Liver (tissue), 9 donors: ENCODE data around the gene UQCR11. TPM values are rescaled to one million over a fixed set of nuclear protein-coding genes. Genes with fewer than 3 reads are reported as not detected.

Source experiments
- DNase-seq: peaks from one replicate; pipeline ENCODE4 v3.0.0-alpha.2; 2017; ENCODE audit warnings: low spot score
- H3K27ac ChIP-seq, 2 donors: one replicate each; pipeline ENCODE4 v1.7.0; 2013; ENCODE audit warnings: inconsistent platforms in 2 of 2, low read length in 2 of 2, control low read depth in 1 of 2, low read depth in 1 of 2, mild to moderate bottlenecking in 1 of 2
- H3K27me3 ChIP-seq, 4 donors: one replicate each; pipeline versions ENCODE4 v1.6.1 to v1.7.0; 2013; ENCODE audit warnings: low read length in 3 of 4, inconsistent platforms in 1 of 4, mild to moderate bottlenecking in 1 of 4, moderate library complexity in 1 of 4; ENCODE audit not compliant: control insufficient read depth in 4 of 4, insufficient read depth in 4 of 4
- H3K36me3 ChIP-seq, 4 donors: one replicate each; pipeline versions ENCODE4 v1.6.1 to v1.7.0; 2013; ENCODE audit warnings: low read length in 3 of 4, mild to moderate bottlenecking in 3 of 4, low read depth in 1 of 4, moderate library complexity in 1 of 4; ENCODE audit not compliant: control insufficient read depth in 4 of 4, insufficient read depth in 3 of 4
- H3K4me1 ChIP-seq, 4 donors: one replicate each; pipeline versions ENCODE4 v1.6.1 to v1.7.0; 2013; ENCODE audit warnings: low read length in 3 of 4, mild to moderate bottlenecking in 3 of 4, moderate library complexity in 1 of 4; ENCODE audit not compliant: control insufficient read depth in 4 of 4, insufficient read depth in 4 of 4
- H3K4me3 ChIP-seq, 3 donors: one replicate each; pipeline versions ENCODE4 v1.6.1 to v1.7.0; 2013; ENCODE audit warnings: low read length in 3 of 3, control low read depth in 1 of 3, low read depth in 1 of 3, mild to moderate bottlenecking in 1 of 3
- H3K9ac ChIP-seq, 2 donors: one replicate each; pipeline ENCODE4 v1.7.0; 2013; ENCODE audit warnings: low read length in 2 of 2, mild to moderate bottlenecking in 2 of 2, moderate library complexity in 2 of 2, control low read depth in 1 of 2, low read depth in 1 of 2
- H3K9me3 ChIP-seq, 4 donors: one replicate each; pipeline versions ENCODE4 v1.6.1 to v1.7.0; 2013; ENCODE audit warnings: low read length in 3 of 4; ENCODE audit not compliant: control insufficient read depth in 4 of 4
- EGR1 ChIP-seq, 2 donors: IDR thresholded peaks; 2 replicates each; pipeline ENCODE4 v1.6.1; 2016 to 2018; ENCODE audit warnings: antibody characterized with exemption in 2 of 2, low read depth in 2 of 2
- FOXA2 ChIP-seq: IDR thresholded peaks from 2 replicates; pipeline ENCODE4 v1.6.1; 2016; ENCODE audit warnings: antibody characterized with exemption
- GABPA ChIP-seq, 2 donors: IDR thresholded peaks in 1 of 2; conservative IDR thresholded peaks in 1 of 2; 2 replicates each; pipeline ENCODE4 v1.6.1; 2016; ENCODE audit warnings: antibody characterized with exemption in 2 of 2, mild to moderate bottlenecking in 1 of 2, moderate library complexity in 1 of 2
- HNF4A ChIP-seq, 2 donors: conservative IDR thresholded peaks; 2 replicates each; pipeline ENCODE4 v1.6.1; 2016; ENCODE audit warnings: antibody characterized with exemption in 2 of 2, mild to moderate bottlenecking in 2 of 2
- HNF4G ChIP-seq: IDR thresholded peaks from 2 replicates; pipeline ENCODE4 v1.6.1; 2016; ENCODE audit warnings: antibody characterized with exemption
- NR2F2 ChIP-seq: IDR thresholded peaks from 2 replicates; pipeline ENCODE4 v1.6.1; 2016; ENCODE audit warnings: antibody characterized with exemption
- RXRA ChIP-seq, 2 donors: IDR thresholded peaks; 2 replicates each; pipeline ENCODE4 v1.6.1; 2017 to 2018; ENCODE audit warnings: antibody characterized with exemption in 2 of 2, mild to moderate bottlenecking in 1 of 2
- TAF1 ChIP-seq: conservative IDR thresholded peaks from 2 replicates; pipeline ENCODE4 v1.6.1; 2016; ENCODE audit warnings: antibody characterized with exemption, mild to moderate bottlenecking
- YY1 ChIP-seq: IDR thresholded peaks from 2 replicates; pipeline ENCODE4 v1.6.1; 2016; ENCODE audit warnings: antibody characterized with exemption, mild to moderate bottlenecking
- WGBS: extraction: QIAGEN DNeasy Blood & Tissue Kit; methylation state at CpG from one replicate; pipeline ENCODE4 v1.1.7; 2013; 5-methylcytosine and 5-hydroxymethylcytosine counted together
- polyA plus RNA-seq, 2 donors: library from polyadenylated mRNA; stranded (reverse) in 1 of 2; unstranded in 1 of 2; fragments of 200-250 nt in 1 of 2; fragments of >200 nt in 1 of 2; fragmentation: Nextera tagmentation in 1 of 2; extraction: Ambion mirVana in 1 of 2; gene quantifications; one replicate each; pipeline versions ENCODE4 v1.2.1 to v1.2.3, GENCODE V29; 2013 to 2015
- total RNA-seq, 2 donors: library from RNA; depleted of rRNA; stranded (reverse); fragments of >200 nt; gene quantifications; one replicate each; pipeline ENCODE4 v1.2.3, GENCODE V29; 2014
- TF ChIP-seq, protein P1 (sequence below): IDR thresholded peaks from 2 replicates; pipeline ENCODE4 v1.6.1; 2016; ENCODE audit warnings: antibody characterized with exemption
- TF ChIP-seq, protein P2 (sequence below): IDR thresholded peaks from 2 replicates; pipeline ENCODE4 v1.6.1; 2016; ENCODE audit warnings: antibody characterized with exemption
- TF ChIP-seq, protein P3 (sequence below): IDR thresholded peaks from 2 replicates; pipeline ENCODE4 v1.6.1; 2016; ENCODE audit warnings: antibody characterized with exemption, mild to moderate bottlenecking
- TF ChIP-seq, protein P4 (sequence below): fragments of 150-350 bp; IDR thresholded peaks from 2 replicates; pipeline ENCODE4 v1.5.1; 2017; ENCODE audit warnings: improper control_type of control experiment, low read depth, low read length; ENCODE audit not compliant: missing input control
- donor health status: healthy.
- donor health status: healthy.
- donor health status: healthy.
- donor health status: healthy.
- donor health status: healthy.

Gene UQCR11
- total and polyA plus RNA-seq, 4 donors = 23.8 to 862 (median 82.3) TPM

DNA sequence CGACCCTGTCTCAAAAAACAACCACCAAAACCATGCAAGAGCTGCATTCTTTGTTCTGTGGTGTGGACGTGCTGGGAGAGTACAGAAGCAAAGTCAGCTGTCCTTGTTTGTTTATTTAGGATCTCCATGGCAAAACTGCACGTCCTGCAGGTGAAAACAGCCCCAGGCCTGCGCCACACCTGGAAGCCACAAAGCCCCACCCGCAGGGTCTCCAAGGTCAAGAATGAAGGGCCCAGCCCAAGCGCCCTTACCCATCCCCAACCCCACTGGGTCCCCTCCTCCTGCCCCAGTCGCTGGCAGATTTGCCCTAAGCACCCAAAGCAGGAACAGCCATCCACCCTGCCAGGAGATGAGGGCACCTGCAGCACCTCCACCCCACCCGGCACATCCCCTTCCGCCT is 23.1 kb downstream of the UQCR11 start:
- Histone ChIP-seq H3K27ac (no peak overlapping the region), H3K36me3 (peaks cover 5 to 43% (median 12%) of the 10 kb centered on the region in 4 donors), H3K4me1 (peaks cover 0 to under 1% (median 0%) of the 10 kb centered on the region in 4 donors), H3K9ac (no peak overlapping the region), H3K4me3 (no peak overlapping the region), H3K27me3 (no peaks in the 10 kb centered on the region), H3K9me3 (no peaks in the 10 kb centered on the region)
- TF ChIP-seq HNF4G (no peak), GABPA (IDR thresholded peaks at IDR 0.05 in 1 of 2, conservative IDR thresholded peaks at IDR 0.05 in 1 of 2) (no peak), TAF1 (no peak), FOXA2 (no peak), YY1 (no peak), HNF4A (conservative IDR thresholded peaks at IDR 0.05) (no peak), EGR1 (IDR thresholded peaks at IDR 0.05; ENCODE audit: low read depth in 2 of 2) (no peak)
- TF ChIP-seq, protein P1, sequence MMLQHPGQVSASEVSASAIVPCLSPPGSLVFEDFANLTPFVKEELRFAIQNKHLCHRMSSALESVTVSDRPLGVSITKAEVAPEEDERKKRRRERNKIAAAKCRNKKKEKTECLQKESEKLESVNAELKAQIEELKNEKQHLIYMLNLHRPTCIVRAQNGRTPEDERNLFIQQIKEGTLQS = no peak
- TF ChIP-seq, protein P2, sequence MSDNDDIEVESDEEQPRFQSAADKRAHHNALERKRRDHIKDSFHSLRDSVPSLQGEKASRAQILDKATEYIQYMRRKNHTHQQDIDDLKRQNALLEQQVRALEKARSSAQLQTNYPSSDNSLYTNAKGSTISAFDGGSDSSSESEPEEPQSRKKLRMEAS = no peak
- TF ChIP-seq, protein P3, sequence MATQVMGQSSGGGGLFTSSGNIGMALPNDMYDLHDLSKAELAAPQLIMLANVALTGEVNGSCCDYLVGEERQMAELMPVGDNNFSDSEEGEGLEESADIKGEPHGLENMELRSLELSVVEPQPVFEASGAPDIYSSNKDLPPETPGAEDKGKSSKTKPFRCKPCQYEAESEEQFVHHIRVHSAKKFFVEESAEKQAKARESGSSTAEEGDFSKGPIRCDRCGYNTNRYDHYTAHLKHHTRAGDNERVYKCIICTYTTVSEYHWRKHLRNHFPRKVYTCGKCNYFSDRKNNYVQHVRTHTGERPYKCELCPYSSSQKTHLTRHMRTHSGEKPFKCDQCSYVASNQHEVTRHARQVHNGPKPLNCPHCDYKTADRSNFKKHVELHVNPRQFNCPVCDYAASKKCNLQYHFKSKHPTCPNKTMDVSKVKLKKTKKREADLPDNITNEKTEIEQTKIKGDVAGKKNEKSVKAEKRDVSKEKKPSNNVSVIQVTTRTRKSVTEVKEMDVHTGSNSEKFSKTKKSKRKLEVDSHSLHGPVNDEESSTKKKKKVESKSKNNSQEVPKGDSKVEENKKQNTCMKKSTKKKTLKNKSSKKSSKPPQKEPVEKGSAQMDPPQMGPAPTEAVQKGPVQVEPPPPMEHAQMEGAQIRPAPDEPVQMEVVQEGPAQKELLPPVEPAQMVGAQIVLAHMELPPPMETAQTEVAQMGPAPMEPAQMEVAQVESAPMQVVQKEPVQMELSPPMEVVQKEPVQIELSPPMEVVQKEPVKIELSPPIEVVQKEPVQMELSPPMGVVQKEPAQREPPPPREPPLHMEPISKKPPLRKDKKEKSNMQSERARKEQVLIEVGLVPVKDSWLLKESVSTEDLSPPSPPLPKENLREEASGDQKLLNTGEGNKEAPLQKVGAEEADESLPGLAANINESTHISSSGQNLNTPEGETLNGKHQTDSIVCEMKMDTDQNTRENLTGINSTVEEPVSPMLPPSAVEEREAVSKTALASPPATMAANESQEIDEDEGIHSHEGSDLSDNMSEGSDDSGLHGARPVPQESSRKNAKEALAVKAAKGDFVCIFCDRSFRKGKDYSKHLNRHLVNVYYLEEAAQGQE = no peak
- TF ChIP-seq, protein P4, sequence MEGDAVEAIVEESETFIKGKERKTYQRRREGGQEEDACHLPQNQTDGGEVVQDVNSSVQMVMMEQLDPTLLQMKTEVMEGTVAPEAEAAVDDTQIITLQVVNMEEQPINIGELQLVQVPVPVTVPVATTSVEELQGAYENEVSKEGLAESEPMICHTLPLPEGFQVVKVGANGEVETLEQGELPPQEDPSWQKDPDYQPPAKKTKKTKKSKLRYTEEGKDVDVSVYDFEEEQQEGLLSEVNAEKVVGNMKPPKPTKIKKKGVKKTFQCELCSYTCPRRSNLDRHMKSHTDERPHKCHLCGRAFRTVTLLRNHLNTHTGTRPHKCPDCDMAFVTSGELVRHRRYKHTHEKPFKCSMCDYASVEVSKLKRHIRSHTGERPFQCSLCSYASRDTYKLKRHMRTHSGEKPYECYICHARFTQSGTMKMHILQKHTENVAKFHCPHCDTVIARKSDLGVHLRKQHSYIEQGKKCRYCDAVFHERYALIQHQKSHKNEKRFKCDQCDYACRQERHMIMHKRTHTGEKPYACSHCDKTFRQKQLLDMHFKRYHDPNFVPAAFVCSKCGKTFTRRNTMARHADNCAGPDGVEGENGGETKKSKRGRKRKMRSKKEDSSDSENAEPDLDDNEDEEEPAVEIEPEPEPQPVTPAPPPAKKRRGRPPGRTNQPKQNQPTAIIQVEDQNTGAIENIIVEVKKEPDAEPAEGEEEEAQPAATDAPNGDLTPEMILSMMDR = no peak
- no peak for DNase-seq
- 78% methylated on average over 9 of the region's 9 CpGs for WGBS

DNA sequence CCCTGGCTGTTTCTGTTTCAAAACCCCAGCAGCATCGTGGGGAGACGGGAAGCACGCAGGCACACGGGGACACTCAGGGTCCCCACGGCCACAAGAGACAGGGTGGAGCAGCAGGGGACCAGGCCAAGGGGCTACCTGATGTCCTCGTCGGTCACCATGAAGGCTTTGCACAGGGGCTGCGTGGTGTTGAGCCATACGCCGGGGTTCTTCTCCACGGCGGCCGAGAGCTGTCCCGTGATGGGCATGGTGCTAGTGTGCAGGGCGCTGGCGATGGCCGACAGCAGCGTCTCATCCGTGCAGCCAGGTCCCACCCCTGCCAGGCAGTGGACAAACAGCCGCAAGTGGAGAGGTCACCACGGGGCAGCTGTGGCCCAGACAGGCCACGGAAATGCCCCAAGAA is 24.3 kb downstream of the UQCR11 start:
- TF ChIP-seq, protein P2 = no peak
- Histone ChIP-seq H3K9me3 (no peaks in the 10 kb centered on the region), H3K9ac (no peak overlapping the region), H3K4me3 (no peak overlapping the region), H3K27me3 (no peaks in the 10 kb centered on the region), H3K4me1 (no peaks in the 10 kb centered on the region), H3K27ac (no peak overlapping the region), H3K36me3 (peaks cover 5 to 46% (median 14%) of the 10 kb centered on the region in 4 donors)
- no peak for DNase-seq
- WGBS = 96% methylated on average over 22 of the region's 22 CpGs

DNA sequence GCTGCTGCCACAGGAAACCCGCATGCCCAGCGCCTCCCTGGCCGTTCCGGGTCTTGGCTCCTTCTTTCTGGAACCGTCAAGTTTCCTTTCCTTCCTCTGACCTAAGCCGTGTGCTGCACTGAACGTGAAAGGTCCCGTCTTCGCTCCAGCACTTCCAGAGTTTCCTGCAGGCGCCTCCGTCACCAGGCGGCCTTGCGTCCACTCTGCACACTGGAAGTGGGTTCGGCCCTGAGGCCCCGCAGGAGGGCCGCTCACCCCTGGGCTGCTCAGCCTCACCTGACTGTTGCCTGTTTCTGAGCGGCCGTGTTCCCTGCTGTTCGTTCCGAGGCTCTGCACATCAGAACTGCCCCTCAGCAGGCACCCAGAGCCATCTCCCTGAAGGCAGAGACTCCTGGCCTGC is 24.9 kb downstream of the UQCR11 start:
- no peak overlapping the region for H3K4me3 ChIP-seq

More for the DNA sequence above, 24.9 kb downstream of the UQCR11 start:
- Histone ChIP-seq H3K9ac (no peak overlapping the region), H3K27ac (no peak overlapping the region), H3K4me1 (no peaks in the 10 kb centered on the region), H3K36me3 (peaks cover 5 to 46% (median 14%) of the 10 kb centered on the region in 4 donors), H3K9me3 (no peaks in the 10 kb centered on the region), H3K27me3 (no peaks in the 10 kb centered on the region)
- WGBS = 87% methylated on average over 20 of the region's 20 CpGs
- TF ChIP-seq HNF4G = no peak
- no peak for TF ChIP-seq RXRA (IDR thresholded peaks at IDR 0.05)
- peak; percentile 30 for TF ChIP-seq NR2F2
- DNase-seq = no peak
